ENCODE measurements around the gene ATP2C2. TPM values are rescaled to one million over a fixed set of nuclear protein-coding genes. Genes with fewer than 3 reads are reported as not detected.

Gene ATP2C2
- total and polyA plus RNA-seq, 9 of the 15 experiments (the other 6 are each of a cell fraction or from before 2014, with no cell fraction given) = 0.75 TPM; not detected in 8

DNA sequence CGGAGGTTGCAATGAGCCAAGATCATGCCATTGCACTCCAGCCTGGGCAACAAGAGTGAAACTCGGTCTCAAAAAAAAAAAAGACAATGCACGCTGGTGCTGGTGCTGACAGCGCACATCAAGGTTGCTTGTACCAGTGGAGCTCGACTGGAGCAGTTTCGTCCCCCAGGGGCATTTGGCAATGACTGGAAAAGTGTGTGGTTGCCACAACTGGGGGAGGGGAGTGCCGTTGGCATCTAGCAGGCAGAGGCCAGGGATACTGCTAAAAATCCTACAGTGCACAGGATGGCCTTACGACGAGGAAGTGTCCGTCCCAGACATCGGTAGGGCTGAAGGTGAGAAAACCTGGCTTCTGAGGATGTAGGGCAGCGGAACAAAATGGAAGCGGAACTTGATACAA is 133.7 kb downstream of the ATP2C2 start:
- Histone ChIP-seq H3K36me3 (ENCODE audit: control insufficient read depth, insufficient read depth, low read length) (no peaks in the 10 kb centered on the region; the same call in 2 of the 3 replicates), H3K9ac (ENCODE audit: insufficient read depth in 1 of 2, low read depth in 2 of 2, low read length in 2 of 2) (no peak overlapping the region), H4K20me1 (replicated peaks; ENCODE audit: control insufficient read depth, insufficient read depth, low read length) (no peaks in the 10 kb centered on the region), H3K9me1 (ENCODE audit: control insufficient read depth, insufficient read depth, low read length) (no peaks in the 10 kb centered on the region), H3K27ac (ENCODE audit: extremely low read depth, low read depth, low read length) (no peak overlapping the region), H3K4me2 (ENCODE audit: insufficient read depth, low read length) (no peak overlapping the region), H3K9me3 (replicated peaks; ENCODE audit: control insufficient read depth, insufficient read depth, low read depth, low read length) (no peaks in the 10 kb centered on the region), H2AFZ (ENCODE audit: low read depth, low read length) (no peak overlapping the region), H3K4me3 (no peak overlapping the region), H3K4me1 (replicated peaks in 1 of 2; ENCODE audit: control insufficient read depth in 2 of 2, insufficient read depth in 2 of 2, low read length in 2 of 2) (peaks cover 19 to 34% of the 10 kb centered on the region in 2 experiments), H3K79me2 (ENCODE audit: control insufficient read depth, insufficient read depth, low read length) (peaks cover 6% of the 10 kb centered on the region), H3K27me3 (ENCODE audit: control insufficient read depth in 2 of 2, insufficient read depth in 2 of 2, low read length in 2 of 2) (no peaks in the 10 kb centered on the region)
- BruUV-seq (replicated peaks) = no TSS peak
- no peak for DNase-seq (ENCODE audit: extremely low read depth in 1 of 4, low spot score in 3 of 4)
- ATAC-seq = no peak
- POLR2A ChIA-PET = interaction anchor here (0.5 kb wide), 1 partner anchor 549 kb away, joined by 3 read pairs; no protein-coding TSS in a partner anchor
- no peak for FAIRE-seq
- in situ Hi-C loops (cut with MboI) (no loop called here), intact Hi-C loops (cut with micrococcal nuclease) (no loop called here)
- TF ChIP-seq FOXJ2 (tag; IDR thresholded peaks at IDR 0.05) = no peak
- CTCF ChIA-PET (ENCODE audit: low intra/inter-chr PET ratio) = no interaction called here
- 80% methylated on average over 13 of the region's 13 CpGs for WGBS (ENCODE audit: insufficient coverage, low coverage, missing lambda C conversion rate)

DNA sequence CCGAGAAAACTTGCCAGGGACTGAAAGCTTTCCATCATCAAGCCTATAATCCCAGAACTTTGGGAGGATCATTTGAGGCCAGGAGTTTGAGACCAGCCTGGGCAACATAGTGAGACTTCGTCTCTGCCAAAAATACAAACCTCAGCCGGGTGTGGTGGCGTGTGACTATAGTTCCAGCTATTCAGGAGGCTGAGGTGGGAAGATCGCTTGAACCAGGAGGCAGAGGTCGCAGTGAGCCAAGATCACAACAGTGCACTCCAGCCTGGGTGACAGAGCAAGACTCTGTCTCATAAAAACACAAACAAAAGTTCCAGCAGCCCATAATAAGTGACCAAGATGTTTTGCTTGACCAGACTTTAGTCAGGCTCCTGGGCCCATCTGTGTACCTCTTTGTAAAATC is 134.2 kb downstream of the ATP2C2 start:
- intact Hi-C loops (cut with micrococcal nuclease) = no loop called here
- FAIRE-seq (no peak), ATAC-seq (no peak), DNase-seq (ENCODE audit: extremely low read depth in 1 of 4, low spot score in 3 of 4) (no peak)
- POLR2A ChIA-PET = interaction anchor here (0.6 to 4.4 kb wide), 2 partner anchors 8 to 314 kb away, joined by 3 to 23 read pairs; no protein-coding TSS in a partner anchor
- Histone ChIP-seq H2AFZ (ENCODE audit: low read depth, low read length) (no peak overlapping the region), H3K4me2 (ENCODE audit: insufficient read depth, low read length) (no peak overlapping the region), H3K9me3 (replicated peaks; ENCODE audit: control insufficient read depth, insufficient read depth, low read depth, low read length) (no peaks in the 10 kb centered on the region), H3K36me3 (ENCODE audit: control insufficient read depth, insufficient read depth, low read length) (no peaks in the 10 kb centered on the region; the same call in 2 of the 3 replicates), H3K4me1 (replicated peaks in 1 of 2; ENCODE audit: control insufficient read depth in 2 of 2, insufficient read depth in 2 of 2, low read length in 2 of 2) (peaks cover 17 to 37% of the 10 kb centered on the region in 2 experiments), H3K27ac (ENCODE audit: extremely low read depth, low read depth, low read length) (no peak overlapping the region), H3K4me3 (no peak overlapping the region), H4K20me1 (replicated peaks; ENCODE audit: control insufficient read depth, insufficient read depth, low read length) (no peaks in the 10 kb centered on the region), H3K27me3 (ENCODE audit: control insufficient read depth in 2 of 2, insufficient read depth in 2 of 2, low read length in 2 of 2) (no peaks in the 10 kb centered on the region), H3K9ac (ENCODE audit: insufficient read depth in 1 of 2, low read depth in 2 of 2, low read length in 2 of 2) (no peak overlapping the region), H3K9me1 (ENCODE audit: control insufficient read depth, insufficient read depth, low read length) (no peaks in the 10 kb centered on the region), H3K79me2 (ENCODE audit: control insufficient read depth, insufficient read depth, low read length) (peaks cover 6% of the 10 kb centered on the region)
- in situ Hi-C loops (cut with MboI) = no loop called here
- 68% methylated on average over 6 of the region's 6 CpGs for WGBS (ENCODE audit: insufficient coverage, low coverage, missing lambda C conversion rate)
- CTCF ChIA-PET (ENCODE audit: low intra/inter-chr PET ratio) = no interaction called here
- no TSS peak for BruUV-seq (replicated peaks)
- TF ChIP-seq ZNF583 (CRISPR knock-in tag; IDR thresholded peaks at IDR 0.05) = no peak
- no peak for TF ChIP-seq NFXL1 (CRISPR knock-in tag; IDR thresholded peaks at IDR 0.05)
- TF ChIP-seq SREBF1 (IDR thresholded peaks at IDR 0.05; ENCODE audit: borderline replicate concordance, low read depth, low read length) = no peak
- no peak for TF ChIP-seq ZNF347 (CRISPR knock-in tag; IDR thresholded peaks at IDR 0.05; ENCODE audit: low read depth)
- no peak for TF ChIP-seq STAT5B (CRISPR knock-in tag; IDR thresholded peaks at IDR 0.05)
- TF ChIP-seq JUNB (CRISPR knock-in tag; conservative IDR thresholded peaks at IDR 0.05) = no peak
- TF ChIP-seq, protein P1, sequence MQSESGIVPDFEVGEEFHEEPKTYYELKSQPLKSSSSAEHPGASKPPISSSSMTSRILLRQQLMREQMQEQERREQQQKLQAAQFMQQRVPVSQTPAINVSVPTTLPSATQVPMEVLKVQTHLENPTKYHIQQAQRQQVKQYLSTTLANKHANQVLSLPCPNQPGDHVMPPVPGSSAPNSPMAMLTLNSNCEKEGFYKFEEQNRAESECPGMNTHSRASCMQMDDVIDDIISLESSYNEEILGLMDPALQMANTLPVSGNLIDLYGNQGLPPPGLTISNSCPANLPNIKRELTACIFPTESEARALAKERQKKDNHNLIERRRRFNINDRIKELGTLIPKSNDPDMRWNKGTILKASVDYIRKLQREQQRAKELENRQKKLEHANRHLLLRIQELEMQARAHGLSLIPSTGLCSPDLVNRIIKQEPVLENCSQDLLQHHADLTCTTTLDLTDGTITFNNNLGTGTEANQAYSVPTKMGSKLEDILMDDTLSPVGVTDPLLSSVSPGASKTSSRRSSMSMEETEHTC (IDR thresholded peaks at IDR 0.05) = no peak
- no peak for TF ChIP-seq KAT2B (IDR thresholded peaks at IDR 0.05; ENCODE audit: low read depth, low read length)
- TF ChIP-seq XRCC5 (IDR thresholded peaks at IDR 0.05; ENCODE audit: low read depth, low read length) = no peak
- TF ChIP-seq RBM15 (IDR thresholded peaks at IDR 0.05; ENCODE audit: insufficient read depth, low read length) = no peak
- TF ChIP-seq CCAR2 (IDR thresholded peaks at IDR 0.05; ENCODE audit: low read depth, low read length) = no peak
- TF ChIP-seq, protein P2, sequence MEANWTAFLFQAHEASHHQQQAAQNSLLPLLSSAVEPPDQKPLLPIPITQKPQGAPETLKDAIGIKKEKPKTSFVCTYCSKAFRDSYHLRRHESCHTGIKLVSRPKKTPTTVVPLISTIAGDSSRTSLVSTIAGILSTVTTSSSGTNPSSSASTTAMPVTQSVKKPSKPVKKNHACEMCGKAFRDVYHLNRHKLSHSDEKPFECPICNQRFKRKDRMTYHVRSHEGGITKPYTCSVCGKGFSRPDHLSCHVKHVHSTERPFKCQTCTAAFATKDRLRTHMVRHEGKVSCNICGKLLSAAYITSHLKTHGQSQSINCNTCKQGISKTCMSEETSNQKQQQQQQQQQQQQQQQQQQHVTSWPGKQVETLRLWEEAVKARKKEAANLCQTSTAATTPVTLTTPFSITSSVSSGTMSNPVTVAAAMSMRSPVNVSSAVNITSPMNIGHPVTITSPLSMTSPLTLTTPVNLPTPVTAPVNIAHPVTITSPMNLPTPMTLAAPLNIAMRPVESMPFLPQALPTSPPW (CRISPR knock-in tag; IDR thresholded peaks at IDR 0.05) = no peak
- no peak for TF ChIP-seq FOXK1 (CRISPR knock-in tag; IDR thresholded peaks at IDR 0.05; ENCODE audit: borderline replicate concordance)
- no peak for TF ChIP-seq HOXB6 (CRISPR knock-in tag; IDR thresholded peaks at IDR 0.05; ENCODE audit: borderline replicate concordance)

Measured in K562 (cell line).